ENCODE measurements around the gene PBX2. TPM values are rescaled to one million over a fixed set of nuclear protein-coding genes. Genes with fewer than 3 reads are reported as not detected.
"Not testable (repeated sequence)": the region's sequence is repeated elsewhere in the genome, so short reads cannot be mapped to it uniquely, and the experiment has no call there.

Gene PBX2
- total and polyA plus RNA-seq, 9 donors, result 39.3 to 110 (median 90.7) TPM

GRCh38 chr6:32213649-32214048 is 23.6 kb upstream of the PBX2 start:
- no peak for DNase-seq
- Histone ChIP-seq H3K9me3 (no peaks in the 10 kb centered on the region), H3K4me3 (no peak overlapping the region), H3K36me3 (no peaks in the 10 kb centered on the region), H3K27ac (no peak overlapping the region), H3K27me3 (no peaks in the 10 kb centered on the region), H3K4me1 (ENCODE audit: insufficient read depth) (no peaks in the 10 kb centered on the region)
- 78 to 85% (median 82%) methylated on average over 6 of the region's 6 CpGs for WGBS, 3 donors
- TF ChIP-seq POLR2A (IDR thresholded peaks at IDR 0.05), result no peak
- TF ChIP-seq EP300 (IDR thresholded peaks at IDR 0.05), result no peak
- no peak for TF ChIP-seq CTCF (IDR thresholded peaks at IDR 0.05)
- intact Hi-C loops (cut with DNase I), result no loop called here

GRCh38 chr6:32212076-32212760 is 22.2 kb upstream of the PBX2 start:
- no peaks in the 10 kb centered on the region for H3K4me1 ChIP-seq (ENCODE audit: insufficient read depth)
- H3K4me3 ChIP-seq, result no peak overlapping the region
- H3K27me3 ChIP-seq, result no peaks in the 10 kb centered on the region
- no peak overlapping the region for H3K27ac ChIP-seq
- WGBS, 3 donors, result 80 to 85% (median 81%) methylated on average over 12 of the region's 12 CpGs
- DNase-seq, result no peak
- no peaks in the 10 kb centered on the region for H3K9me3 ChIP-seq
- no peaks in the 10 kb centered on the region for H3K36me3 ChIP-seq
- TF ChIP-seq CTCF (IDR thresholded peaks at IDR 0.05) (no peak), EP300 (IDR thresholded peaks at IDR 0.05) (no peak), POLR2A (IDR thresholded peaks at IDR 0.05) (no peak)
- intact Hi-C loops (cut with DNase I), result no loop called here

- DNase-seq; H3K9me3 ChIP-seq; intact Hi-C loops (cut with DNase I); H3K4me3 ChIP-seq; H3K27me3 ChIP-seq; H3K36me3 ChIP-seq; H3K27ac ChIP-seq; H3K4me1 ChIP-seq (ENCODE audit: insufficient read depth): not testable (repeated sequence)
- WGBS, 3 donors, result 77 to 80% (median 77%) methylated on average over 4 of the region's 4 CpGs
Measured at GRCh38 chr6:32211432-32211831, 21.4 kb upstream of the PBX2 start.

GRCh38 chr6:32210191-32210601 is 20.2 kb upstream of the PBX2 start:
- DNase-seq, result no peak
- H3K4me3 ChIP-seq, result no peak overlapping the region
- H3K36me3 ChIP-seq, result no peaks in the 10 kb centered on the region
- no peak overlapping the region for H3K27ac ChIP-seq
- WGBS, 3 donors, result 78 to 90% (median 85%) methylated on average over 5 of the region's 5 CpGs
- H3K4me1 ChIP-seq (ENCODE audit: insufficient read depth), result no peaks in the 10 kb centered on the region
- H3K27me3 ChIP-seq, result no peaks in the 10 kb centered on the region
- no peak for TF ChIP-seq POLR2A (IDR thresholded peaks at IDR 0.05)
- no peak for TF ChIP-seq EP300 (IDR thresholded peaks at IDR 0.05)
- TF ChIP-seq CTCF (IDR thresholded peaks at IDR 0.05), result no peak
- H3K9me3 ChIP-seq, result no peaks in the 10 kb centered on the region
- intact Hi-C loops (cut with DNase I), result no loop called here

- no peak overlapping the region for H3K4me3 ChIP-seq
- no peak for DNase-seq
- 68 to 77% (median 72%) methylated on average over 1 of the region's 1 CpG for WGBS, 3 donors
- H3K27me3 ChIP-seq, result no peaks in the 10 kb centered on the region
- TF ChIP-seq POLR2A (IDR thresholded peaks at IDR 0.05) (no peak), CTCF (IDR thresholded peaks at IDR 0.05) (no peak), EP300 (IDR thresholded peaks at IDR 0.05) (no peak)
- no peaks in the 10 kb centered on the region for H3K36me3 ChIP-seq
- intact Hi-C loops (cut with DNase I), result no loop called here
- no peaks in the 10 kb centered on the region for H3K4me1 ChIP-seq (ENCODE audit: insufficient read depth)
- no peaks in the 10 kb centered on the region for H3K9me3 ChIP-seq
- H3K27ac ChIP-seq, result no peak overlapping the region
Measured at GRCh38 chr6:32208996-32209395, 19.0 kb upstream of the PBX2 start.

All from ovary (tissue), 9 donors.